CD4-positive, alpha-beta T cell treated with Interleukin-15 for 1 hour (primary cell): Measurements from ENCODE around the gene BPIFB3.

Source experiments
- DNase-seq: peaks from one replicate; pipeline ENCODE4 v3.0.0-alpha.2; 2020

The BPIFB3 gene

GRCh38 chr20:33016581-33017109, 37.1 kb upstream of the BPIFB3 start:
- DNase-seq: no peak

- DNase-seq: no peak
Measured at GRCh38 chr20:33017542-33017941, 36.2 kb upstream of the BPIFB3 start.

- no peak for DNase-seq
Measured at GRCh38 chr20:33018169-33018931, 35.4 kb upstream of the BPIFB3 start.

- DNase-seq: no peak
Measured at GRCh38 chr20:33019465-33020277, 34.0 kb upstream of the BPIFB3 start.

- no peak for DNase-seq
Measured at GRCh38 chr20:33020278-33021161, 33.2 kb upstream of the BPIFB3 start.

- DNase-seq: no peak
Measured at GRCh38 chr20:33021879-33022278, 31.8 kb upstream of the BPIFB3 start.

- DNase-seq: no peak
Measured at GRCh38 chr20:33022289-33022688, 31.4 kb upstream of the BPIFB3 start.

- DNase-seq: no peak
Measured at GRCh38 chr20:33022694-33023438, 30.8 kb upstream of the BPIFB3 start.

GRCh38 chr20:33023439-33024242, 30.1 kb upstream of the BPIFB3 start:
- no peak for DNase-seq

GRCh38 chr20:33024243-33024560, 29.5 kb upstream of the BPIFB3 start:
- DNase-seq: no peak

GRCh38 chr20:33024609-33025317, 28.9 kb upstream of the BPIFB3 start:
- no peak for DNase-seq

GRCh38 chr20:33025318-33025876, 28.3 kb upstream of the BPIFB3 start:
- no peak for DNase-seq

GRCh38 chr20:33026072-33026778, 27.5 kb upstream of the BPIFB3 start:
- DNase-seq: no peak

- no peak for DNase-seq
Measured at GRCh38 chr20:33026779-33027759, 26.6 kb upstream of the BPIFB3 start.

GRCh38 chr20:33027769-33028751, 25.6 kb upstream of the BPIFB3 start:
- no peak for DNase-seq

GRCh38 chr20:33028875-33029274, 24.8 kb upstream of the BPIFB3 start:
- no peak for DNase-seq

GRCh38 chr20:33030076-33030475, 23.6 kb upstream of the BPIFB3 start:
- no peak for DNase-seq
